AG04449 (cell line): Measurements from ENCODE around the gene CARD8.
A peak's percentile ranks its signal among the peaks of the same experiment; 100 is the strongest.

Source experiments
- CTCF ChIA-PET: fragments of 350-600 bp; formaldehyde crosslinking; extraction: SDS; loops from one replicate; lab custom pipeline; 2021; ENCODE audit warnings: antibody characterized with exemption; lab: Yijun Ruan, JAX
- POLR2A ChIA-PET: fragments of 400-600, 350-600 bp; formaldehyde crosslinking; extraction: SDS; loops from one replicate; lab custom pipeline; 2020; ENCODE audit warnings: antibody characterized with exemption, inconsistent platforms; lab: Yijun Ruan, JAX
- DNase-seq: peaks from one replicate; pipeline ENCODE4 v3.0.0-alpha.2; 2010; ENCODE audit warnings: low read depth, low spot score
- H3K4me3 ChIP-seq: 2 replicates; pipeline ENCODE4 v1.5.1; 2011; ENCODE audit warnings: low read depth, mild to moderate bottlenecking, control low read depth, low read length
- CTCF ChIP-seq: IDR thresholded peaks from one replicate; pipeline ENCODE4 v1.5.1; 2011; ENCODE audit warnings: mild to moderate bottlenecking, moderate library complexity, low read length, control low read depth, inconsistent platforms; ENCODE audit not compliant: insufficient read depth; ENCODE audit errors: missing control alignments

CARD8 gene

DNA sequence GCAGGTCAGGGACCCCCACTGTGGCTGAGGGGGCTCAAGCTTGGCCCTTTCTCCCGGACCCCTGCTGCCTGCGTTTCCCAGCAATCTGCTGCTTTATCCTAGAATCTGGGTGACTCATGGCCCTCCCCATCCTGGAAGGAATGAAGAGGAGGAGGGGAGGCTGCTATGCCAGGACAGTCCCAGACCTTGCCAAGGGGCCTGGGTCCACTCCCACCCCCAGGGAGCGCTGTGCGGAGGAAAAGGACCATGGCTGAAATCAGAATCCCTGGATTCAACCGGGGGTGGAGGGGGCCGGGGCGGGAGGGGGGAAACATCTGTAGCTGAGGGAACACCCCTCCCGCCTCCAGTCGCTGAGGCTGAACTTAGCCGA, 34.7 kb upstream of the CARD8 start:
- ChIA-PET CTCF (interaction anchor here (1.0 to 18.1 kb wide), 14 partner anchors 9 to 330 kb away, joined by 3 to 429 read pairs (median 6); partner anchors contain the start of genes CARD8 and ZNF114), POLR2A (no interaction called here)
- no peak for DNase-seq
- peak overlapping the region; percentile 61 for H3K4me3 ChIP-seq
- TF ChIP-seq CTCF = peak; percentile 39

- H3K4me3 ChIP-seq = no peak overlapping the region
- ChIA-PET POLR2A (no interaction called here), CTCF (interaction anchor here (0.7 to 18.1 kb wide), 2 partner anchors 13 to 93 kb away, joined by 4 to 429 read pairs; partner anchors contain the start of gene ZNF114)
- DNase-seq = no peak
- no peak for TF ChIP-seq CTCF
These were observed 32.0 kb upstream of the CARD8 start for GRCh38 chr19:48287748-48288147.

DNA sequence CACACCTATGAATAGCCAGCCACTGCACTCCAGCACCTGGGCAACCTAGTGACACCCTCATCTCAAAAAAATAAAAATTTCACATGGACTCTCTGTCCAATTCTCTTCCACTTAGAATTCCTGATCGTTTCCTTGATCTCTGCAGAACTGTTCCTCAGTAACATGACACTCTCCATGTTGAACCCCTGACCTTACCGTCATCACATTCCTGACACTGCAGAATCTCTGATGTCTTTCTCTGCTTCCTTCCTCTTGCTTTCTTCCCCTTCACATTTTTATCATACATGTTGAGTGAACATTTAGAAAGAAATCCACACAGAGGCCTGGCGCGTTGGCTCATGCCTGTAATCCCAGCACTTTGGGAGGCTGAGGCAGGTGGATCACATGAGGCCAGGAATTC, 29.2 kb upstream of the CARD8 start:
- no peak for TF ChIP-seq CTCF
- POLR2A ChIA-PET = no interaction called here
- H3K4me3 ChIP-seq = no peak overlapping the region
- no peak for DNase-seq
- CTCF ChIA-PET = interaction anchor here (1.4 to 21.9 kb wide), 3 partner anchors 7 to 24 kb away, joined by 5 to 429 read pairs (median 429); partner anchors contain the start of gene ZNF114

DNA sequence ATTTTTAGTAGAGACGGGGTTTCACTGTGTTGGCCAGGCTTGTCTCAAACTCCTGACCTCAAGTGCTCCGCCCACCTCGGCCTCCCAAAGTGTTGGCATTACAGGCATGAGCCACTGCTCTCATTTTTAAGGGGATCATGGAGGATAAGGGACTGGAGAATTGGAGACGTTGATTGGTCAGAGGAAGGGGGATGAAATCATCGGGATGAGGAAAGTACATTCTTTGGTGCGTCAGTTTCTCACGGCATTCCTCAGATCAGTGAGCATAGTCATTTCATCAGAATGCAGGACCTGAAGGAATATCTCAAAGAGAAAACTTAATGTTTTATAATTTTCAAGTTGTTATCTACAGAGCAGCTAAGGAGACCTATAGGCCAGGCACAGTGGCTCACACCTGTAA, 28.2 kb upstream of the CARD8 start:
- ChIA-PET POLR2A (no interaction called here), CTCF (interaction anchor here (1.1 to 21.9 kb wide), 4 partner anchors 8 to 30 kb away, joined by 3 to 429 read pairs (median 217); partner anchors contain the start of gene ZNF114)

GRCh38 chr19:48279747-48280146, 24.0 kb upstream of the CARD8 start:
- no peak for TF ChIP-seq CTCF
- CTCF ChIA-PET = interaction anchor here (0.8 to 21.9 kb wide), 8 partner anchors 9 to 54 kb away, joined by 3 to 429 read pairs (median 4); no protein-coding TSS in a partner anchor
- no peak for DNase-seq
- POLR2A ChIA-PET = no interaction called here
- no peak overlapping the region for H3K4me3 ChIP-seq

More for the DNA sequence above, 28.2 kb upstream of the CARD8 start:
- peak; percentile 90 for DNase-seq
- TF ChIP-seq CTCF = no peak
- no peak overlapping the region for H3K4me3 ChIP-seq

- DNase-seq = no peak
- H3K4me3 ChIP-seq = no peak overlapping the region
- CTCF ChIA-PET = interaction anchor here (3.3 to 21.9 kb wide), 2 partner anchors 14 to 17 kb away, joined by 16 to 429 read pairs; no protein-coding TSS in a partner anchor
- TF ChIP-seq CTCF = no peak
- POLR2A ChIA-PET = no interaction called here
These were observed 19.2 kb upstream of the CARD8 start for GRCh38 chr19:48274938-48275337.
